CD4-positive, alpha-beta T cell treated with Interleukin-17A for 1 hour (primary cell): ENCODE data around the gene ARHGEF11.
A peak's percentile ranks its signal among the peaks of the same experiment; 100 is the strongest.
"Not testable (repeated sequence)": the region's sequence is repeated elsewhere in the genome, so short reads cannot be mapped to it uniquely, and the experiment has no call there.

Source experiments
- DNase-seq: peaks from one replicate; pipeline ENCODE4 v3.0.0-alpha.2; 2020

Gene ARHGEF11

GRCh38 chr1:156928043-156928602, 117.4 kb downstream of the ARHGEF11 start:
- no peak for DNase-seq

- peak; percentile 58 for DNase-seq
Measured at GRCh38 chr1:156927215-156928042, 118.1 kb downstream of the ARHGEF11 start.

GRCh38 chr1:156926695-156927094, 118.8 kb downstream of the ARHGEF11 start:
- DNase-seq, result not testable (repeated sequence)

- DNase-seq, result no peak
Measured at GRCh38 chr1:156926175-156926574, 119.4 kb downstream of the ARHGEF11 start.

- DNase-seq, result no peak
Measured at GRCh38 chr1:156925154-156926010, 120.2 kb downstream of the ARHGEF11 start.

GRCh38 chr1:156924478-156925153, 120.9 kb downstream of the ARHGEF11 start:
- DNase-seq, result no peak

GRCh38 chr1:156923670-156924477, 121.7 kb downstream of the ARHGEF11 start:
- DNase-seq, result no peak

- DNase-seq, result no peak
Measured at GRCh38 chr1:156922986-156923669, 122.4 kb downstream of the ARHGEF11 start.

GRCh38 chr1:156921053-156921529, 124.5 kb downstream of the ARHGEF11 start:
- DNase-seq, result no peak

GRCh38 chr1:156920233-156921052, 125.1 kb downstream of the ARHGEF11 start, which contains the start of gene LRRC71:
Gene LRRC71 (plus strand): TSS chr1:156920632. CDS start chr1:156920804, 172 bp downstream.
- DNase-seq, result peak; percentile 45

GRCh38 chr1:156914440-156914856, 131.1 kb downstream of the ARHGEF11 start:
- DNase-seq, result no peak

- no peak for DNase-seq
Measured at GRCh38 chr1:156913809-156914387, 131.6 kb downstream of the ARHGEF11 start.

- no peak for DNase-seq
Measured at GRCh38 chr1:156912861-156913808, 132.4 kb downstream of the ARHGEF11 start.

- no peak for DNase-seq
Measured at GRCh38 chr1:156912310-156912709, 133.2 kb downstream of the ARHGEF11 start.

- DNase-seq, result no peak
Measured at GRCh38 chr1:156911577-156912298, 133.8 kb downstream of the ARHGEF11 start.

- DNase-seq, result peak; percentile 54
Measured at GRCh38 chr1:156910309-156910782, 135.2 kb downstream of the ARHGEF11 start.

GRCh38 chr1:156909671-156910070, 135.9 kb downstream of the ARHGEF11 start:
- DNase-seq, result no peak

- no peak for DNase-seq
Measured at GRCh38 chr1:156908955-156909354, 136.6 kb downstream of the ARHGEF11 start.
